Muscle layer of duodenum (tissue), 2 donors: ENCODE data around the gene C14orf132.

Source experiments
- H3K27ac ChIP-seq: one replicate; pipeline ENCODE4 v1.7.0; 2013; ENCODE audit warnings: mild to moderate bottlenecking, low read length
- H3K27me3 ChIP-seq: one replicate; pipeline ENCODE4 v1.7.0; 2013; ENCODE audit warnings: low read depth, mild to moderate bottlenecking, control low read depth, low read length
- H3K36me3 ChIP-seq, 2 donors: one replicate each; pipeline ENCODE4 v1.7.0; 2013; ENCODE audit warnings: low read length in 2 of 2, control low read depth in 1 of 2, mild to moderate bottlenecking in 1 of 2; ENCODE audit not compliant: insufficient read depth in 2 of 2, control insufficient read depth in 1 of 2
- H3K4me1 ChIP-seq, 2 donors: one replicate each; pipeline ENCODE4 v1.7.0; 2013; ENCODE audit warnings: low read length in 2 of 2, mild to moderate bottlenecking in 2 of 2, control low read depth in 1 of 2, moderate library complexity in 1 of 2; ENCODE audit not compliant: insufficient read depth in 2 of 2, control insufficient read depth in 1 of 2
- H3K4me3 ChIP-seq, 2 donors: one replicate each; pipeline ENCODE4 v1.7.0; 2013; ENCODE audit warnings: low read length in 2 of 2, low read depth in 1 of 2, mild to moderate bottlenecking in 1 of 2
- H3K9me3 ChIP-seq, 2 donors: one replicate each; pipeline ENCODE4 v1.7.0; 2013; ENCODE audit warnings: low read length in 2 of 2, control low read depth in 1 of 2, mild to moderate bottlenecking in 1 of 2; ENCODE audit not compliant: control insufficient read depth in 1 of 2
- donor health status: healthy.

The C14orf132 gene

GRCh38 chr14:96017882-96018281 lies 21.3 kb upstream of the C14orf132 start:
- Histone ChIP-seq H3K27me3 (no peaks in the 10 kb centered on the region), H3K4me1 (peaks cover 0 to 4% of the 10 kb centered on the region in 2 donors), H3K9me3 (no peaks in the 10 kb centered on the region), H3K4me3 (no peak overlapping the region), H3K36me3 (no peaks in the 10 kb centered on the region), H3K27ac (no peak overlapping the region)

GRCh38 chr14:96027431-96028355 lies 11.5 kb upstream of the C14orf132 start:
- Histone ChIP-seq H3K27me3 (no peaks in the 10 kb centered on the region), H3K4me3 (no peak overlapping the region)

GRCh38 chr14:96029089-96029645 lies 10.0 kb upstream of the C14orf132 start:
- no peaks in the 10 kb centered on the region for H3K27me3 ChIP-seq
- no peak overlapping the region for H3K27ac ChIP-seq
- H3K4me3 ChIP-seq, result no peak overlapping the region
- H3K9me3 ChIP-seq, result no peaks in the 10 kb centered on the region
- H3K36me3 ChIP-seq, result no peaks in the 10 kb centered on the region
- H3K4me1 ChIP-seq, result no peaks in the 10 kb centered on the region

More at GRCh38 chr14:96027431-96028355, 11.5 kb upstream of the C14orf132 start:
- no peaks in the 10 kb centered on the region for H3K36me3 ChIP-seq
- H3K27ac ChIP-seq, result no peak overlapping the region
- no peaks in the 10 kb centered on the region for H3K4me1 ChIP-seq
- no peaks in the 10 kb centered on the region for H3K9me3 ChIP-seq

GRCh38 chr14:96030108-96030760 lies 8.9 kb upstream of the C14orf132 start:
- H3K27ac ChIP-seq, result no peak overlapping the region
- no peaks in the 10 kb centered on the region for H3K36me3 ChIP-seq
- no peaks in the 10 kb centered on the region for H3K9me3 ChIP-seq
- no peaks in the 10 kb centered on the region for H3K27me3 ChIP-seq
- no peaks in the 10 kb centered on the region for H3K4me1 ChIP-seq
- no peak overlapping the region for H3K4me3 ChIP-seq

GRCh38 chr14:96031691-96032090 lies 7.5 kb upstream of the C14orf132 start:
- H3K36me3 ChIP-seq, result no peaks in the 10 kb centered on the region
- no peak overlapping the region for H3K4me3 ChIP-seq
- no peak overlapping the region for H3K27ac ChIP-seq
- no peaks in the 10 kb centered on the region for H3K9me3 ChIP-seq
- H3K27me3 ChIP-seq, result no peaks in the 10 kb centered on the region
- no peaks in the 10 kb centered on the region for H3K4me1 ChIP-seq

- no peaks in the 10 kb centered on the region for H3K36me3 ChIP-seq
- H3K9me3 ChIP-seq, result no peaks in the 10 kb centered on the region
- no peak overlapping the region for H3K4me3 ChIP-seq
- H3K27ac ChIP-seq, result no peak overlapping the region
- H3K27me3 ChIP-seq, result no peaks in the 10 kb centered on the region
- peaks cover 0 to 8% of the 10 kb centered on the region in 2 donors for H3K4me1 ChIP-seq
Measured at GRCh38 chr14:96035456-96035855, 3.7 kb upstream of the C14orf132 start.

GRCh38 chr14:96037891-96038557 lies 1.1 kb upstream of the C14orf132 start:
- H3K36me3 ChIP-seq, result no peaks in the 10 kb centered on the region
- no peak overlapping the region for H3K27ac ChIP-seq
- no peak overlapping the region for H3K4me3 ChIP-seq
- H3K4me1 ChIP-seq, result peaks cover 0 to 32% of the 10 kb centered on the region in 2 donors
- H3K27me3 ChIP-seq, result no peaks in the 10 kb centered on the region
- H3K9me3 ChIP-seq, result no peaks in the 10 kb centered on the region

- Histone ChIP-seq H3K36me3 (no peaks in the 10 kb centered on the region), H3K4me1 (peaks cover 0 to 32% of the 10 kb centered on the region in 2 donors), H3K4me3 (peak overlapping the region; percentile 55 to 84), H3K9me3 (no peaks in the 10 kb centered on the region), H3K27me3 (no peaks in the 10 kb centered on the region), H3K27ac (no peak overlapping the region)
Measured at GRCh38 chr14:96038558-96038919, 623 bp upstream of the C14orf132 start.

GRCh38 chr14:96039633-96040311 lies 610 bp downstream of the C14orf132 start:
- no peak overlapping the region for H3K27ac ChIP-seq
- peaks cover 0 to 32% of the 10 kb centered on the region in 2 donors for H3K4me1 ChIP-seq
- H3K27me3 ChIP-seq, result no peaks in the 10 kb centered on the region
- no peaks in the 10 kb centered on the region for H3K36me3 ChIP-seq
- no peaks in the 10 kb centered on the region for H3K9me3 ChIP-seq
- peak overlapping the region; percentile 41 to 84 for H3K4me3 ChIP-seq

- no peaks in the 10 kb centered on the region for H3K9me3 ChIP-seq
- H3K4me3 ChIP-seq, result peak overlapping the region; percentile 41 to 84
- peaks cover 0 to 32% of the 10 kb centered on the region in 2 donors for H3K4me1 ChIP-seq
- no peaks in the 10 kb centered on the region for H3K27me3 ChIP-seq
- no peak overlapping the region for H3K27ac ChIP-seq
- H3K36me3 ChIP-seq, result no peaks in the 10 kb centered on the region
Measured at GRCh38 chr14:96040828-96041371, 1.7 kb downstream of the C14orf132 start.
